HL-60 (cell line): ENCODE data around the gene RSF1.
A peak's percentile ranks its signal among the peaks of the same experiment; 100 is the strongest.

Source experiments
- DNase-seq, 2 experiments: peaks; one replicate each; pipeline ENCODE4 v3.0.0-alpha.2; 2010 to 2020; ENCODE audit warnings: low read depth in 1 of 2, low spot score in 1 of 2
- H3K27ac ChIP-seq: fragments of 250-450 bp; sonication (Bioruptor Pico); replicated peaks from 2 replicates; pipeline ENCODE4 v1.5.1; 2020; ENCODE audit warnings: mild to moderate bottlenecking, moderate library complexity
- H3K27me3 ChIP-seq: fragments of 250-450 bp; sonication (Bioruptor Pico); 2 replicates; pipeline ENCODE4 v1.5.1; 2021; ENCODE audit warnings: mild to moderate bottlenecking, moderate library complexity; ENCODE audit not compliant: insufficient read depth, poor library complexity, severe bottlenecking
- H3K4me3 ChIP-seq: replicated peaks from 2 replicates; pipeline ENCODE4 v1.5.1; 2011; ENCODE audit warnings: mild to moderate bottlenecking, control low read depth, low read length; ENCODE audit not compliant: insufficient read depth
- GABPA ChIP-seq: IDR thresholded peaks from 2 replicates; pipeline ENCODE4 v1.6.1; 2012; ENCODE audit warnings: low read depth
- POLR2AphosphoS5 ChIP-seq: IDR thresholded peaks from 2 replicates; pipeline ENCODE4 v1.6.1; 2012; ENCODE audit warnings: low read depth
- SPI1 ChIP-seq: IDR thresholded peaks from 2 replicates; pipeline ENCODE4 v1.6.1; 2012; ENCODE audit warnings: low read depth, mild to moderate bottlenecking, borderline replicate concordance
- TF ChIP-seq, protein P1 (sequence below): IDR thresholded peaks from 2 replicates; pipeline ENCODE4 v1.6.1; 2012; ENCODE audit warnings: low read depth; ENCODE audit not compliant: insufficient replicate concordance
- TF ChIP-seq, protein P2 (sequence below): IDR thresholded peaks from one replicate; pipeline ENCODE4 v1.5.1; 2011; ENCODE audit warnings: low read length, control low read depth, inconsistent platforms; ENCODE audit not compliant: insufficient read depth

Gene RSF1

DNA sequence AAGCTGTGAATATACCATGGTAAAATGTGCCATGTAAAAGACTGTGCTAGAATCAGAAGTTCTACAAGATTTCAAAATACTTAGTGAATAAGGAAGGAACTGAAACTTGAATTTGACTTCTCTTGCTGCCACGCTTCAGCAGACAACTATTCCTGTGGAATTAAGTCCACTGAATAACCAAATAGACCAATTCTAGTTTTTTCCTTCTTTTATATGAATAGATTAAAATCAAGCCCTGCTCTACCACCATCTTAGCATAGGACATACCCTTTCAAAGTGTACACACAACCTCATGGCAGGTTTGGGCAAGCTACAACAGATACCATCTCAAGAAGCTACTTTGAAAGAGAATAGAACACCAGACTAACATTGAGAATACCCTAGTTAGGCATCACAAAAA lies 159.6 kb downstream of the RSF1 start:
- no peak for DNase-seq
- Histone ChIP-seq H3K27me3 (no peaks in the 10 kb centered on the region), H3K4me3 (no peak overlapping the region), H3K27ac (peak overlapping the region; percentile 22)
- TF ChIP-seq GABPA (no peak), SPI1 (no peak), POLR2AphosphoS5 (no peak)
- TF ChIP-seq, protein P1, sequence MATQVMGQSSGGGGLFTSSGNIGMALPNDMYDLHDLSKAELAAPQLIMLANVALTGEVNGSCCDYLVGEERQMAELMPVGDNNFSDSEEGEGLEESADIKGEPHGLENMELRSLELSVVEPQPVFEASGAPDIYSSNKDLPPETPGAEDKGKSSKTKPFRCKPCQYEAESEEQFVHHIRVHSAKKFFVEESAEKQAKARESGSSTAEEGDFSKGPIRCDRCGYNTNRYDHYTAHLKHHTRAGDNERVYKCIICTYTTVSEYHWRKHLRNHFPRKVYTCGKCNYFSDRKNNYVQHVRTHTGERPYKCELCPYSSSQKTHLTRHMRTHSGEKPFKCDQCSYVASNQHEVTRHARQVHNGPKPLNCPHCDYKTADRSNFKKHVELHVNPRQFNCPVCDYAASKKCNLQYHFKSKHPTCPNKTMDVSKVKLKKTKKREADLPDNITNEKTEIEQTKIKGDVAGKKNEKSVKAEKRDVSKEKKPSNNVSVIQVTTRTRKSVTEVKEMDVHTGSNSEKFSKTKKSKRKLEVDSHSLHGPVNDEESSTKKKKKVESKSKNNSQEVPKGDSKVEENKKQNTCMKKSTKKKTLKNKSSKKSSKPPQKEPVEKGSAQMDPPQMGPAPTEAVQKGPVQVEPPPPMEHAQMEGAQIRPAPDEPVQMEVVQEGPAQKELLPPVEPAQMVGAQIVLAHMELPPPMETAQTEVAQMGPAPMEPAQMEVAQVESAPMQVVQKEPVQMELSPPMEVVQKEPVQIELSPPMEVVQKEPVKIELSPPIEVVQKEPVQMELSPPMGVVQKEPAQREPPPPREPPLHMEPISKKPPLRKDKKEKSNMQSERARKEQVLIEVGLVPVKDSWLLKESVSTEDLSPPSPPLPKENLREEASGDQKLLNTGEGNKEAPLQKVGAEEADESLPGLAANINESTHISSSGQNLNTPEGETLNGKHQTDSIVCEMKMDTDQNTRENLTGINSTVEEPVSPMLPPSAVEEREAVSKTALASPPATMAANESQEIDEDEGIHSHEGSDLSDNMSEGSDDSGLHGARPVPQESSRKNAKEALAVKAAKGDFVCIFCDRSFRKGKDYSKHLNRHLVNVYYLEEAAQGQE, result no peak
- TF ChIP-seq, protein P2, sequence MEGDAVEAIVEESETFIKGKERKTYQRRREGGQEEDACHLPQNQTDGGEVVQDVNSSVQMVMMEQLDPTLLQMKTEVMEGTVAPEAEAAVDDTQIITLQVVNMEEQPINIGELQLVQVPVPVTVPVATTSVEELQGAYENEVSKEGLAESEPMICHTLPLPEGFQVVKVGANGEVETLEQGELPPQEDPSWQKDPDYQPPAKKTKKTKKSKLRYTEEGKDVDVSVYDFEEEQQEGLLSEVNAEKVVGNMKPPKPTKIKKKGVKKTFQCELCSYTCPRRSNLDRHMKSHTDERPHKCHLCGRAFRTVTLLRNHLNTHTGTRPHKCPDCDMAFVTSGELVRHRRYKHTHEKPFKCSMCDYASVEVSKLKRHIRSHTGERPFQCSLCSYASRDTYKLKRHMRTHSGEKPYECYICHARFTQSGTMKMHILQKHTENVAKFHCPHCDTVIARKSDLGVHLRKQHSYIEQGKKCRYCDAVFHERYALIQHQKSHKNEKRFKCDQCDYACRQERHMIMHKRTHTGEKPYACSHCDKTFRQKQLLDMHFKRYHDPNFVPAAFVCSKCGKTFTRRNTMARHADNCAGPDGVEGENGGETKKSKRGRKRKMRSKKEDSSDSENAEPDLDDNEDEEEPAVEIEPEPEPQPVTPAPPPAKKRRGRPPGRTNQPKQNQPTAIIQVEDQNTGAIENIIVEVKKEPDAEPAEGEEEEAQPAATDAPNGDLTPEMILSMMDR, result no peak

DNA sequence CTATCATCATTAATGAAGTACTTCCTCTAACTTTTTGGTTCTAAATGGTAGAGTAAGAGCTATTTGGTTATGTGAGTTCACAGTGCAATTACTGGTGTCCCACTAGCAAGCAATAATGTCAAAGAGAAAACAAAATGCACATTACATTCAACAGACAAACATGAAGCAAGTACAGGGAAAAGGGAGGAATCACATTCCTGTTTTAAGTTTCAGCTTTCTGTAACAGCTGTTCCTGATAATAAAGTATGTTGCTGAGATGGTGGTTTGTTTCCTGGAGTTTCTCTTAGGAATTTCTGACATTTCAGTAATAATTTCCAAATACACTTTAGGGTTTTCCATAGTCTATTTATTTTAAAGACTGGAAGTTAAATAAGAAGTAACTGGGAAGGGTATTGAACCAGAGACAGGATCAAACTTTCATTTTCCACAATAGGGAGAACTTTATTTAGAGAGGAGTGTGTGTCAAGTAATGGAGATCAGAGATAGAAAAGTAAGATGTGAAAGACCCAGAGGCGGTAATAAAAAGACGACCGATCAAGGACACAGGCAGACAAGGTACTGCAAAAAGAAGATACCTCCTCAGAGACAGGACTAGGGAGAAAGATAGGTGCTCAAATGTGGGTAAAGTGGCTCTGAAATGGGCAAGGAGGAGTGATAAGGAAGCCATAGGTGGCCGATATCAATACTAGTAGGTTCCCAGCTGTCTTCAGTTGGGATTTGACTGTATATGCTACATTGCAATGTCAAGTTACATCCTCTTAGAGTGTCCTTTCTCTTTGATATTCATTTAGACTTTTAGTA lies 162.1 kb downstream of the RSF1 start:
- DNase-seq, result no peak
- TF ChIP-seq GABPA (no peak), POLR2AphosphoS5 (no peak), SPI1 (no peak)
- TF ChIP-seq, protein P2, result no peak
- TF ChIP-seq, protein P1, result no peak
- no peak overlapping the region for H3K4me3 ChIP-seq
- no peak overlapping the region for H3K27ac ChIP-seq
- H3K27me3 ChIP-seq, result no peaks in the 10 kb centered on the region

DNA sequence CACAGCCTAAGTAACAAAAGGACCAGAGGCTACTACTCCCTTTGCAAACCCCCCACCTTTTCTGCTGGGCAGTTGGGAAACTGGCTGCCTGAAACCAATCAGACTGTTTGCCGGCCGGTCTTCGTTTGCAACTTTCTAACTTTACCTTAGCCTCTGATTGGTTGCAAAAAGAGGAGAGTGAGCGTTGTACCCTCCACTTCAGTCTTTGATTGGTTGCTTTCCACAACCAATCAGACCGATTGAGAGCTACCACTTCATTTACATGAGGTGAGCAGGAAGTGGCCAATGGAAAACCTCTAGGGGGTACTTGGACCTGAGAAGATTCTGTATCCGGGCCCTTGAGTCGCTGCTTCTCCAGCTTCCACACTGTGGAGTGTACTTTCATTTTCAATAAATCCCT lies 164.2 kb downstream of the RSF1 start:
- no peaks in the 10 kb centered on the region for H3K27me3 ChIP-seq
- DNase-seq, result no peak
- H3K27ac ChIP-seq, result no peak overlapping the region
- H3K4me3 ChIP-seq, result no peak overlapping the region
- TF ChIP-seq POLR2AphosphoS5, result no peak
- no peak for TF ChIP-seq GABPA
- TF ChIP-seq, protein P2, result no peak
- no peak for TF ChIP-seq SPI1
- TF ChIP-seq, protein P1, result no peak
